Brain microvascular endothelial cell (primary cell): ENCODE results near the gene CRYGS.
"Not testable (repeated sequence)": the region's sequence is repeated elsewhere in the genome, so short reads cannot be mapped to it uniquely, and the experiment has no call there.

ENCODE experiments used
- DNase-seq: peaks from one replicate; pipeline ENCODE4 v3.0.0-alpha.2; 2020
- H3K27ac ChIP-seq: fragments of 250-450 bp; sonication (Bioruptor Pico); 2 replicates; pipeline ENCODE4 v1.5.1; 2020; ENCODE audit warnings: mild to moderate bottlenecking, moderate library complexity
- H3K27me3 ChIP-seq: fragments of 250-450 bp; sonication (Bioruptor Pico); replicated peaks from 2 replicates; pipeline ENCODE4 v1.5.1; 2020; ENCODE audit warnings: mild to moderate bottlenecking
- H3K36me3 ChIP-seq: fragments of 250-450 bp; sonication (Bioruptor Pico); replicated peaks from 2 replicates; pipeline ENCODE4 v1.5.1; 2020; ENCODE audit warnings: mild to moderate bottlenecking
- H3K4me3 ChIP-seq: 2 replicates; pipeline ENCODE4 v1.5.1; 2011; ENCODE audit warnings: low read depth, mild to moderate bottlenecking, control low read depth, low read length, moderate library complexity
- CTCF ChIP-seq: IDR thresholded peaks from 2 replicates; pipeline ENCODE4 v1.5.1; 2011; ENCODE audit warnings: low read depth, mild to moderate bottlenecking, moderate library complexity, low read length, control low read depth, inconsistent platforms; ENCODE audit errors: missing control alignments
- in situ Hi-C: cut with HindIII; loops from 2 replicates; pipeline ENCODE4 v1.10.0; 2017; ENCODE audit warnings: low sequenced_read_pairs, low pct_ligation_motif_present

Gene CRYGS

GRCh38 chr3:186506857-186507256, 37.3 kb downstream of the CRYGS start:
- Histone ChIP-seq H3K36me3 (no peaks in the 10 kb centered on the region), H3K27ac (no peak overlapping the region), H3K27me3 (peaks cover 6% of the 10 kb centered on the region), H3K4me3 (no peak overlapping the region)
- in situ Hi-C loops, result no loop called here
- no peak for TF ChIP-seq CTCF
- DNase-seq, result peak; percentile 36

- Histone ChIP-seq H3K4me3 (no peak overlapping the region), H3K27ac (no peak overlapping the region), H3K36me3 (no peaks in the 10 kb centered on the region), H3K27me3 (peaks cover 6% of the 10 kb centered on the region)
- no peak for DNase-seq
- in situ Hi-C loops, result no loop called here
- no peak for TF ChIP-seq CTCF
Observed at GRCh38 chr3:186506191-186506739, 37.9 kb downstream of the CRYGS start.

- in situ Hi-C loops, result no loop called here
- Histone ChIP-seq H3K27me3 (peaks cover 6% of the 10 kb centered on the region), H3K36me3 (no peaks in the 10 kb centered on the region)
Observed at GRCh38 chr3:186502966-186503712, 41.0 kb downstream of the CRYGS start.

GRCh38 chr3:186502138-186502948, 41.8 kb downstream of the CRYGS start:
- Histone ChIP-seq H3K27me3 (peaks cover 6% of the 10 kb centered on the region), H3K36me3 (no peaks in the 10 kb centered on the region), H3K4me3 (no peak overlapping the region), H3K27ac (no peak overlapping the region)
- no peak for TF ChIP-seq CTCF
- no peak for DNase-seq
- in situ Hi-C loops, result no loop called here

More at GRCh38 chr3:186502966-186503712, 41.0 kb downstream of the CRYGS start:
- Histone ChIP-seq H3K27ac (no peak overlapping the region), H3K4me3 (no peak overlapping the region)
- TF ChIP-seq CTCF, result no peak
- DNase-seq, result no peak

- DNase-seq, in situ Hi-C loops, H3K4me3 ChIP-seq, H3K27ac ChIP-seq, H3K36me3 ChIP-seq: not testable (repeated sequence)
- peaks cover 14% of the 10 kb centered on the region for H3K27me3 ChIP-seq
Observed at GRCh38 chr3:186499949-186500348, 44.2 kb downstream of the CRYGS start.

- DNase-seq, H3K4me3 ChIP-seq, in situ Hi-C loops, H3K27ac ChIP-seq, H3K36me3 ChIP-seq: not testable (repeated sequence)
- peaks cover 17% of the 10 kb centered on the region for H3K27me3 ChIP-seq
Observed at GRCh38 chr3:186498022-186498421, 46.2 kb downstream of the CRYGS start.
